ENCODE measurements around the gene NFIC.
"Not testable (repeated sequence)": the region's sequence is repeated elsewhere in the genome, so short reads cannot be mapped to it uniquely, and the experiment has no call there.

Gene NFIC

DNA sequence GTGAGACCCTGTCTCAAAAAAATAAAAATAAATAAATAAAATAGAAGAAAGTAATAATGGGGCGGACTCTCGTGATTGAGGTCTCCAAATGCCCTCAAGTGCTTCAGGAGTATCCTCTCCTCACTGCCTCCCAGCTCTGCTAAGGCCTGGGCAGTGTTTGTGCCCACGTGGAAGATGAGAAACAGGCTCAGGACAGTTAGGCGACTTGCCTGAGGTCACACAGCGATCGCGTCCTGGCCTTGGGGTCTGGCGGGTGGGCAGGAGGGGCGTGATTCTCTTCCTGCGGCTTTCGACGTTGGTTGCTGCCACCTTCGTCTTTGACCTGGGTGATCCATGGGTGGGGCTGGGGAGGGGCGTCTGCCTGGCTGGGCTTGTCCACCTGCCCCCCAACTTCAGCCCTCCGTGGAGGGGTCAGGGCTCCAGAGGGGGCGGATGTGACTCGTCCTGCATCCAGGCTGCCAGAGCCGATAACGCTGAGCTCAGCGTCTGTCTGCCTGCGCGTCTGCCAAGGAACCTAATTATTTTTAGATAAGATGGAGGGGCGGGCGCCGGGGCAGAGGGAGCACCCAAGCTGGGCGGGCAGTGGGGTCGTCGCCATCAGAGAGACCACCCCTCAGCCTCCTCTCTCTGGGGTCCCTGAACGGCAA lies 56.9 kb downstream of the NFIC start:
- no peaks in the 10 kb centered on the region for H3K9me3 ChIP-seq (ENCODE audit: insufficient read depth, low read depth, low read length)
- no peak overlapping the region for H3K9ac ChIP-seq (ENCODE audit: low read depth, low read length, poor library complexity, severe bottlenecking)

DNA sequence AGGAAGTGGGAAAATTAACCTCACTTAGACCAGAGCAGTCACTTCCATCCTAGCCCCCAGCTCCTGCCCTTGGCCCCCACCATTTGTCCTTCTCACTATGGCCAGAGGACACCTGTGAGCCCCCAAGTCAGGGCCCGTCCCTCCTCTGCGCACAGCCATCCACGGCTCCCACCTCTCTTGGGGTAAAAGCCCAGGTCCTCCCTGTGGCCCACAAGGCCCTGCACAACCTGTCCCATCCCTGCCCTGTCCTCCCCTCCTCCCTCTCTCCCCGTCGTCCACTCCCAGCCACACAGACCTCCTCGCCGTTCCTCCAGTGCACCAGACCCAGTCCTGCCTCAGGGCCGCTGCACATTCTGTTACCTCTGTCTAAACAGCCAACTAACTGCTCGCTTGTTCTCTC lies 60.0 kb downstream of the NFIC start:
- no peaks in the 10 kb centered on the region for H3K27me3 ChIP-seq (ENCODE audit: insufficient read depth, low read length, poor library complexity, severe bottlenecking)
- no peak overlapping the region for H2AFZ ChIP-seq (ENCODE audit: low read length)
- H3F3A ChIP-seq (ENCODE audit: low read depth), result no peaks in the 10 kb centered on the region
- no peak for TF ChIP-seq EZH2phosphoT487 (IDR thresholded peaks at IDR 0.05; ENCODE audit: borderline replicate concordance)
- TF ChIP-seq, protein P1, sequence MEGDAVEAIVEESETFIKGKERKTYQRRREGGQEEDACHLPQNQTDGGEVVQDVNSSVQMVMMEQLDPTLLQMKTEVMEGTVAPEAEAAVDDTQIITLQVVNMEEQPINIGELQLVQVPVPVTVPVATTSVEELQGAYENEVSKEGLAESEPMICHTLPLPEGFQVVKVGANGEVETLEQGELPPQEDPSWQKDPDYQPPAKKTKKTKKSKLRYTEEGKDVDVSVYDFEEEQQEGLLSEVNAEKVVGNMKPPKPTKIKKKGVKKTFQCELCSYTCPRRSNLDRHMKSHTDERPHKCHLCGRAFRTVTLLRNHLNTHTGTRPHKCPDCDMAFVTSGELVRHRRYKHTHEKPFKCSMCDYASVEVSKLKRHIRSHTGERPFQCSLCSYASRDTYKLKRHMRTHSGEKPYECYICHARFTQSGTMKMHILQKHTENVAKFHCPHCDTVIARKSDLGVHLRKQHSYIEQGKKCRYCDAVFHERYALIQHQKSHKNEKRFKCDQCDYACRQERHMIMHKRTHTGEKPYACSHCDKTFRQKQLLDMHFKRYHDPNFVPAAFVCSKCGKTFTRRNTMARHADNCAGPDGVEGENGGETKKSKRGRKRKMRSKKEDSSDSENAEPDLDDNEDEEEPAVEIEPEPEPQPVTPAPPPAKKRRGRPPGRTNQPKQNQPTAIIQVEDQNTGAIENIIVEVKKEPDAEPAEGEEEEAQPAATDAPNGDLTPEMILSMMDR (conservative IDR thresholded peaks at IDR 0.05; ENCODE audit: low read length), result no peak
- H3K9me2 ChIP-seq (replicated peaks; ENCODE audit: low read depth, low read length), result no peaks in the 10 kb centered on the region
- no peaks in the 10 kb centered on the region for H3K79me2 ChIP-seq (ENCODE audit: insufficient read depth, low read length)
- H3K9me3 ChIP-seq (ENCODE audit: insufficient read depth, low read depth, low read length), result no peaks in the 10 kb centered on the region
- H3K4me3 ChIP-seq (ENCODE audit: low read length, poor library complexity, severe bottlenecking), result no peak overlapping the region
- H4K20me1 ChIP-seq (ENCODE audit: insufficient read depth, low read length, poor library complexity, severe bottlenecking), result no peaks in the 10 kb centered on the region
- no peak overlapping the region for H3K4me2 ChIP-seq (ENCODE audit: low read depth, low read length, poor library complexity, severe bottlenecking)
- H3K36me3 ChIP-seq (ENCODE audit: insufficient read depth, low read length), result peaks cover 11% of the 10 kb centered on the region; the same call in 1 of the 2 replicates
- H3K9ac ChIP-seq (ENCODE audit: low read depth, low read length, poor library complexity, severe bottlenecking), result no peak overlapping the region
- H3K4me1 ChIP-seq (ENCODE audit: insufficient read depth, low read length, poor library complexity, severe bottlenecking), result peaks cover 5% of the 10 kb centered on the region

More for the DNA sequence above, 56.9 kb downstream of the NFIC start:
- Histone ChIP-seq H3F3A (ENCODE audit: low read depth) (no peaks in the 10 kb centered on the region), H3K4me2 (ENCODE audit: low read depth, low read length, poor library complexity, severe bottlenecking) (no peak overlapping the region), H3K4me1 (ENCODE audit: insufficient read depth, low read length, poor library complexity, severe bottlenecking) (peaks cover 4% of the 10 kb centered on the region), H3K36me3 (ENCODE audit: insufficient read depth, low read length) (peaks cover 11% of the 10 kb centered on the region; the same call in 1 of the 2 replicates), H3K27me3 (ENCODE audit: insufficient read depth, low read length, poor library complexity, severe bottlenecking) (no peaks in the 10 kb centered on the region), H3K9me2 (replicated peaks; ENCODE audit: low read depth, low read length) (no peaks in the 10 kb centered on the region), H3K4me3 (ENCODE audit: low read length, poor library complexity, severe bottlenecking) (no peak overlapping the region), H3K79me2 (ENCODE audit: insufficient read depth, low read length) (peaks cover 3% of the 10 kb centered on the region; the same call in 1 of the 2 replicates), H4K20me1 (ENCODE audit: insufficient read depth, low read length, poor library complexity, severe bottlenecking) (no peaks in the 10 kb centered on the region), H2AFZ (ENCODE audit: low read length) (no peak overlapping the region)
- TF ChIP-seq EZH2phosphoT487 (IDR thresholded peaks at IDR 0.05; ENCODE audit: borderline replicate concordance), result no peak
- TF ChIP-seq, protein P1 (conservative IDR thresholded peaks at IDR 0.05; ENCODE audit: low read length), result no peak

DNA sequence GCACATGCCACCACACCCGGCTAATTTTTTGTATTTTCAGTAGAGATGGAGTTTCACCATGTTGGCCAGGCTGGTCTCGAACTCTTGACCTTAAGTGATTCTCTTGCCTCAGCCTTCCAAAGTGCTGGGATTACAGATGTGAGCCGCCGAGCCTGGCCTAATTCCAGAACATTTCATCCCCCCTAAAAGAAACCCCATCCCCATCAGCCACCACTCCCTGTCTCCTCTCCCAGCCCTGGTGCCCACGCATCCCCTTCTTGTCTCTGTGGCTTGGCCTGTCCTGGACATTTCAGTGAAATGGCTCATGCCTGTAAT lies 63.9 kb downstream of the NFIC start:
- not testable (repeated sequence) for H3K27me3 ChIP-seq (ENCODE audit: insufficient read depth, low read length, poor library complexity, severe bottlenecking); H3F3A ChIP-seq (ENCODE audit: low read depth); H3K9ac ChIP-seq (ENCODE audit: low read depth, low read length, poor library complexity, severe bottlenecking); H3K4me2 ChIP-seq (ENCODE audit: low read depth, low read length, poor library complexity, severe bottlenecking); H3K4me3 ChIP-seq (ENCODE audit: low read length, poor library complexity, severe bottlenecking); H2AFZ ChIP-seq (ENCODE audit: low read length); H3K9me3 ChIP-seq (ENCODE audit: insufficient read depth, low read depth, low read length); H3K79me2 ChIP-seq (ENCODE audit: insufficient read depth, low read length); H4K20me1 ChIP-seq (ENCODE audit: insufficient read depth, low read length, poor library complexity, severe bottlenecking); H3K9me2 ChIP-seq (replicated peaks; ENCODE audit: low read depth, low read length)
- Histone ChIP-seq H3K36me3 (ENCODE audit: insufficient read depth, low read length) (peaks cover 33% of the 10 kb centered on the region; the same call in 1 of the 2 replicates), H3K4me1 (ENCODE audit: insufficient read depth, low read length, poor library complexity, severe bottlenecking) (peaks cover 11% of the 10 kb centered on the region)

Measured in Loucy (cell line).